Vagina (tissue), 2 donors: ENCODE results near the gene MROH7.

ENCODE experiments used
- CTCF ChIP-seq, 3 experiments: fragments of 450-650 bp in 2 of 3; fragments of 200-600 bp in 1 of 3; sonication (generic) in 1 of 3; IDR thresholded peaks; one replicate each; pipeline ENCODE4 v1.5.1; 2017 to 2019; ENCODE audit warnings: antibody characterized with exemption in 3 of 3, mild to moderate bottlenecking in 2 of 3, moderate library complexity in 2 of 3
- POLR2A ChIP-seq, 2 donors: fragments of 450-650 bp; IDR thresholded peaks; one replicate each; pipeline ENCODE4 v1.6.1; 2017; ENCODE audit warnings: antibody characterized with exemption in 2 of 2, mild to moderate bottlenecking in 2 of 2, moderate library complexity in 2 of 2

GRCh38 chr1:54614563-54614962 is 27.0 kb upstream of the MROH7 start:
- TF ChIP-seq POLR2A (IDR thresholded peaks at IDR 0.05): no peak
- TF ChIP-seq CTCF (IDR thresholded peaks at IDR 0.05): no peak
